8988T (cell line): ENCODE results near the gene SLC5A3.

Experiments
- DNase-seq: peaks from one replicate; pipeline ENCODE4 v3.0.0; 2011

SLC5A3 gene

DNA sequence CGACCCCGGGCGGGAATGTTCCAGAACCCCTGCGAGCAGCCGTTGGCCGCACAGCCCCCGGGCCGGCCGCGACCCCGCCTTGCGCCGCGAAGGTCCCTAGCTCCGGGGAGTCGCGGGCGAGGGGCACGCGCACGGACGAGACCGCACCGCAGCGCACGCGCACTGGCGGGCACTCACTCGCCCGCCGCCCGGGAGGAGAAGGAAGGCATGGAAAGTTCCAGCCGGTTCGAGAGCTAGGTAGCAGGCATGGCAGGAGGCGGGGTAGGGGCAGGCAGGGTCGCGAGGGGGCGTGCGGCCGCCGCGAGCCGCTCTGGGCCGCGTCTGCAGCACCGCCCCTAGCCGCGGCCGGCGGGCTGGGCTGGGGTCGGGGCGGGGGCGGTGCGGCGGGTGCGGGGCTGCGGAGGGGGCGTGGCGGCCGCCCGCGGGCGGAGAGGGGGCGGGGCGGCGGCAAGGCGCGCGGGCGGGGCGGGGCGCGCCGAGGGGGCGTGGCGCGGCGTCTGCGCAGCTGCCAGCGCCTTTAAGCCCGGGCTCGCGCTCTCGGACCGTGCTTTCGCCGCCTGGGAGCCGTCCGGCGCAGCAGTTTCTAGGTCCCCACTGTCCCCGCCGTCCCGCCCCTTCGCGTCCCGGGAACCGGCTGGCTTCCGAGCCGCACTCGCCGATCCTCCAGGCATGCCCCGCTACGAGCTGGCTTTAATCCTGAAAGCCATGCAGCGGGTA, at the start of gene SLC5A3, which contains the start of gene MRPS6:
TSS of gene SLC5A3 (plus strand) at position 547 of the 717 bp plus-strand sequence. CDS start 21,621 bp downstream, outside the sequence.
TSS of gene MRPS6 (plus strand) at position 547 of the 717 bp plus-strand sequence. CDS start at position 670, 123 bp downstream.
- DNase-seq, result peak; percentile 56

DNA sequence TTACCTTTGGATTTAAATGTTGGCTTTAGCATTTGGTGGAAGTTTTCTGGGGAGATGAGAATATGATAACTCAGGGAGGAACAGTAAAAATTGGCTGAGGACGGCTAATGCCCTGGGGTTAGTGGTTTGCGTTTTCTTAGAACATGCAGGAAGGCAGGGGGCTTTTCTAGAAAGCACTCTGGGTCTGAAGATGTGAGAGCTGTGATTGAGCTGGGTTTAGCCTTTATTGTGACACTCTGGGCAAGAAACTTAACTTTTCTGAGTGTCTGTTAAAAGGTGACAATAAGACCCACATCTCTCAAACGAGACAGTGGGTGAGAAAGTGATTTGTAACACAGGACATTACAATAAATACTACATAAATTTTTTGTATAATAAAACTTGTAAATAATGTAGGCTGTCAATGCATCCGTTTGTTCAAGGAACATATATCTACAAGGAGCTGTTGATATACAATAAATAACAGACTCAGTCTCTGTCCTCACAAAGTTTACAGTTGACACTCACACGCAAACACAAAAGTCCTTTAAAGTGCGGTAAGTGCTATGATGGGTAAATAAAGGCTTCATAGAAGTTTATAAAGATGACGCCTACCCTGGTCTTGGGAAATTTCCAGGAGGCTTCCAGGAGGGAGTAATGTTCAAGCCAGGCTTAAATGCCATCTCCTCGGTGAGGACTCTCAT, 49.5 kb upstream of the SLC5A3 start:
- DNase-seq, result no peak

DNA sequence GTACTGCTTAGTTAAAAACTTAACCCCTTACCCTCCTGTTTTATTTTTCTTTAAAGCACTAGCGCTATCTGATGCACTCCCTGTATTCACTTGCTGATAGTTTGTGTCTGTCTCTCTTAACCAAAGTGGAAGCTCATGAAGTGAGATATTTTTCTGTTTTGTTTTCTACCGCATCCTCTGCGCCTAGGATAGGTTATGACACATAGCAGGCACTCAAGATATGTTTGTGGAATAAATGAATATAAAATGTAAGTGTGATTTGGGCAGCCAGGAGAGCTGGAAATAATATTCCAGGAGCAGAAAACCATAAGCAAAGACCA, 49.0 kb upstream of the SLC5A3 start:
- DNase-seq, result no peak

DNA sequence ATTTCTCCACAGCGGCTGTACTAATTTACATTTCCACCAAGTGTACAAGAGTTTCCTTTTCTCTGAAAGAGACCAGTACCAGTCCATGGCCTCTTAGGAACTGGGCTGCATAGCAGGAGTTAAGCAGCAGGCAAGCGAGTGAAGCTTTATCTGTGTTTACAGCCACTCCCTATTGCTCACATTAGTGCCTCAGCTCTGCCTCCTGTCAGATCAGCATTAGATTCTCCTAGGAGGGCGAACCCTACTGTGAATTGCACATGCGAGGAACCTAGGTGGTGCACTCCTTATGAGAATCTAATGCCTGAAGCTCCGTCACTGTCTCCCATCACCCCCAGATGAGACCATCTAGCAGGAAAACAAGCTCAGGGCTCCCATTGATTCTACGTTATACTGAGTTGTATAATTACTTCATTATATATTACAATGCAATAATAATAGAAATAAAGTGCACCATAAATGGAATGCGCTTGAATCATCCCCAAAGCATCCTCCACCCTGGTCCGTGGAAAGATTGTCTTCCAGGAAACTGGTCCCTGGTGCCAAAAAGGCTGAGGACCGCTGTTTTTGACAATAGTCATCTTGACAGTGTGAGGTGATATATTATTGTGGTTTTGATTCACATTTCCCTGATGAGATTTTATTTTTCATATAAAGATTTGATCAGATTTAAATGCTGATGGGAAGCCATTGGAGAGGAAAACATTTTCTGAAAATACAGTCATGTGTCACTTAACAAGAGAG, 45.5 kb upstream of the SLC5A3 start:
- no peak for DNase-seq

DNA sequence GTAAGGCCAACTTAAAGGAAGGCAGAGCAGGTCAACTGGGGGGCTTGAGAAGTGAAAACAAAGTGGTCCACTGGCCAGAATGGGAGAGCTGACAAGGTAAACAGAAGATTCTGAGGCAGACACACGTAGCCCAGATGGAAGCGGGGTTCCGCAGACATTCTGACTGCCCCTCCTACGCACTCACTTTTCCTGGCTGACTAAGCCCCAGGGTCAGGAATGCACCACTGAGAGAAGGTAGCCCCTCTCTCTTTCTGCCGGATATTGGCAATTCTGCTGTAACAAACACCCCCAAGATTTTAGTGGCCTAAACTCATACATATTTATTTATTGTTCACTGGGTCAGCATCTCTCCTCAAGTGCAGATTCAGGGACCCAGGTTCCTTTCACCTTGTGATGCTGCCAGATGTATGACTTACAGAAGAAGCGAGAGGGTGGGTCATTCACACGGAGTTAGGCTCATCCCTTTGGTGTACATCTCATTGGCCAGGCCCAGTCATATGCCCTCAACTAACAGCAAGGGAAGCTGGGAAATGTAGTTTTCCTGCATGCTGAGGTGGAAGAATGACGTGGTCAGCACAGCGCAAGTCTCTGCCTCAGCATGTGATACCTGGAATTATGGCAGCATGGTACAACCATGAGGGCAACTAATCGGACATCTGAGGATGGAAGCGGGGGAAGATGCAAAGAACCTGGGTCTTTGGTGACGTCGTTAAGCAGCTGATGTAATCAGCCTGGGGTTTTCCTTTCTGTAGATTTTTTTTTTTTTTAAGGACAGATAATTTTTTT, 43.4 kb upstream of the SLC5A3 start:
- DNase-seq, result peak; percentile 24

DNA sequence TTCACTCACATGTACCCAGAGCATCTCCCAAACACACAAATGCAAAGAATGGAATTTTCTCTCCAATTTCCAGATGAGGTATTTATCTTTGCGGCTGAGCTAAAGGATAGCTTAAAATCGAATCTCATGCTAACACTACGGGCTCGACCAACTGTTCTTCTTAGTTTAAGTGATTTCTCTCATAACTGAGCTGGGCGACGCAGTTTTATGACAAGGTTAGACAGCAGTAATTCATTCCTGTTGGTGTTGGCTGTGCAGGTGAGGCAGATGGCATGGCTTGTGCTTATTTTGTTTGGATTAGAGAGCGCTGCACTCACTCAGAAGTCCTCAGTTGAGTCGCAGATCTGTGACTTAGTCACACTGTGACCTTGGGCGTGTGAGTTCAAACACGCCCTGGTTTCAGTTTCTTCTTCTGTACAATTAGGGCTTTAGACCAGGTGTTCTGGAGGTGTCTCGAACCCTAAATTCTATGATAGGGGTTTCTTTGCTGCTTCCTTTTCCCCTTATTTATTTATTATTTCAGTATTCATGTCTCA, 41.5 kb upstream of the SLC5A3 start:
- DNase-seq, result no peak

DNA sequence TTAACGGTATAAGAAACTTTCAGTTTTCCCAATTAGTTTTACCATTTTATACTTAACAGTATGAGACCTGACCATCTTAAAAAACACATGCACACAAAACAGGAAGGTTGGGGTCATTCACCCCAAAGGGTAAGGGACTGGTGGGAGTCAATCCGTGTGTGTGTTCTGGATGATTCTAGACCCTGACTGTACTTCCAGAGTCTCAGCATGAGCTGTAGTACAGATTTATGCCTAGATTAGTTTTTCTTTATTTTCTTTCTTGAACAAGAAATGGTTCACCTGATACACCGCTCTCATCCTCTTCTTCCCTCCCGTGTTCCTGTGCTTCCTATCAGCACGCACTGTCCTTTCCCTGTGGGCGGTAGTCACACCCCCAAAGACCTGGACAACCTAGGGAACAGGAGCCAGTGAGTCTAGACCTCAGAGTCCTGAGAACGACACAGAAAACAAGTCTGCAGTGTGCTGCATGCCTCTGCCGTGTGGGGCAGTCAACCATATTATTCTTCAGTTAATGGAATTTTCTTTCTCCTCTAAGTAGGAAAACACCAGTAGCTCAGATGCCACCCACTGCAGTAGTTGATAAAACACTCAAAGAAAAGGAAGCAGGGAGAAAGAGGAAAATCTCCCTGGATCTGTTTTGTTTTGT, 38.9 kb upstream of the SLC5A3 start:
- DNase-seq, result no peak

DNA sequence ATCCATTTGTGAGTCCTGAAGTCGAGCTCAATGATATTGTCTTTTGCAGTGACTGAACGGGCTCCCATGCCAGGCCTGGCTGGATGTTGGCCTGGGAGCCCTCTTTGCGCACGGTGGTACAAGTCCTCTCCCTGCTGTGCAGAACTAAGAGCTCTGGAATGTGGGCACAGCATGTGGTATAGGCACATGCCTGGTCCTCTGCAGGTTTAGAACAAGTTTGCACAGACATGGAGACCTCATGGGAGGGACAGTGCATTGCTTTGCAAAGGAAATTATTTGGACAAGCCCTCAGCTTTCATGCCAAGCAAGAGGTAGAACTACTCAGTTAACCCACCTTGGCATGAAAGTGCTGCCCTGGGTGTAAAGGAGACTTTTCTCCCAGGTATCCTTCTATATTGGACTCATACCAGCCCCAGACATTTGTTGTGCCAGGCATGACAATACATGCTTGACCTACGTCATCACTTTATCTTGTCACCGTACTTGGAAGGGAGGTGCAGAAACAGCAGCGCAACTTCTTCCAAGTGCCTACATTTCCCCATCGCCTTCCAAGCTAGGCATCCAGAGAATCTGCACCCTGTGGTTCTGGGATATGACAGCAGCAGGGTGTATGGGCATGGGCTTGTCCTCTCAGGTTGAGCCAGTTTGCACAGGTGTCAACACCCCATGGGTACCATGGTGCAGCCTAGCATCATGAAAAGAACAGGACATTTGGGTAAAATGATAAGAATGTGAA, 37.6 kb upstream of the SLC5A3 start:
- no peak for DNase-seq

DNA sequence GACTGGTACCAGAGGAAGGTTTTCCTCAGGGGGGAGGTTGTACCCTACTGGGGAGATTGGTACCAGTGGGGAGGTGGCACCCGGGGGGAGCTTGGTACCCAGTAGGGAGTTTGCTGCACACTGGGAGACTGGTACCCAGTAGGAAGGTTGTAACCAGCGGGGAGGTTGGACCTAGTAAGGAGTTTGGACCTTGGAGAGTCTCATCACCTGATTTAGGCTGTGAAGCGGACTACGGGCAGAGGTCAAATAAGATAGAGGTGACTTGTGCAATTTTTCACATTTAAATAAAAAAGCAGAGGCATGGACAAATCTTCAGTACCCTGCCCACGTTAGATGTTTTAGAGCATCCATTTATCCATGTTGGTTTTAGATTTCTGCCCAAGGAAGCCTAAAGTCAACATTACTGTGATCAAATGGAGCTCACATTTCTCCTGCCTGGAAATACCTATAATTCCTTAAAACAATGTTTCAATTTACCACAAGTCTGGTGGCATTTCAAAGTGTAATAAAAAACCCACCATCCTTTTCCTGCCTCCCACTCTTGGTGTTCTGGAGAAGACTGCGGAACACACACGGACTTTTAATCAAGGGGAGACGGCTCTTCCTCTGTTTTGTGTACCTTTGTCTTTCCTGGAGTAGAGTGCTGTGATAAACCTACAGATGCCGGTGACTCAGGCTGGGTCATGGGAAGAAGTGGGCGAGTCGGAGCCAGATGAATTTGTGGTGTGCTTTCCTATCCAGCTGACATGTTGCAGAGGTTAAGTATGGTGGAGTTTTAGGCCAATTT, 36.2 kb upstream of the SLC5A3 start:
- no peak for DNase-seq

DNA sequence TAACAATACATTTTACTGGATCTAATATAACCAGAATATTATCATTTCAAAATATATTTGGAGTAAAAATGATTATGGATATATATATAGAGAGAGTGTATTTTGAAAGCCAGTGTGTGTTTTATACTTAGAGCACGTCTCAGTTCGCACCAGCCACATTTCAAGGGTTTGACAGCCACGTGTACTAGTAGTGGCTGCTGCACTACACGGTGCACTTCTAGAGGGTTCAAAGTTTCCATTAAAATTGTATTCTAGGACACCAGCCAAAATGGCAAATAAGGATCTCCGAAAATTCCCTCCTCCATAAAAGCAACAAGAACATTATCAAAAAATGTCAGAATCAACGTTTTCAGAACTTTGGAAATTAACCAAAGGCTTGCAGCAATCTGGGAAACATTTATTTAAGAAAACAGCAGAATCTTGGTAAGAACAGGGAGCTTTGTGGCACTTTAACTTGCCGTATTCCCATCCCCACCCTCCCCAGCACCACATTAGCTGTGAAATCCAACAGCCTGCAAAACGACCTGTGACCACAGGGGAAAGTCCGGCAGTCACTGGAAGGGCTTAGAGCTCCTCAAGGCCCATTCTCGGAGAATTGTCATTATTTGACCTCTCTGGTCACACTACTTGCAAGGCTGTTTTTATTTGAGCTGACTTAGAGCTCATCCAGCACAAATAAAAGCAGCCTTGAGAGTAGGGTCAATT, 33.5 kb upstream of the SLC5A3 start:
- no peak for DNase-seq

DNA sequence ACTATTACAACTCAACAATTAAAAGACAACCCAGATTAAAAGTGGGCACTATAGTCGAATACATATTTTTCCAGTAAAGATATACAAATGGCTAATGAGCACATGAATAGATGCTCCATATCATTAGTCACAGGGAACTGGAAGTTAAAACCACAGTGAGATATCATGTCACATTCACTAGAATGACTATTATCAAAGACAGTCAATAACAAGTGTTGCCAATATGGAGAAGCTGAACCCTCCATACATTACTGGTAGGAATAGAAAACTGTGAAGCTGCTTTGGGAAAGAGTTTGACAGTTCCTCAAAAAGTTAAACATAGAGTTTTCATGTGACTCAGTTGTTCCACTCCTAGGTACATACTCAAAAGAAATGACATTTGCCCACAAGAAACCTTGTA, 30.6 kb upstream of the SLC5A3 start:
- no peak for DNase-seq

DNA sequence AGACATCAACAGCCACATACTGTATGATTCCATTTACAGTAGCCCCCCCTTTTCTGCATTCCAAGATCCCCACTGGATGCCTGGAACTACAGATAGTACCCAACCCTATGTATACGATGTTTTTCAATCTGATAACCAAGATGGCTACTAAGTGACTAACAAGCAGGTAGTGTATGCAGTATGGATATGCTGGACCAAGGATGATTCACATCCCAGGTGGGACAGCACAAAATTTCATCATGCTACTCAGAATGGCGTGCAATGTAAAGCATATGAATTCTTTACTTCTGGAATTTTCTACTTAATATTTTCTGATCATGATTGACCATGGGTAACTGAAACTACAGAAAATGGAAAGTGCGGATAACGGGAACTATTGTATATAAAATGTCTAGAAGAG, 30.0 kb upstream of the SLC5A3 start:
- no peak for DNase-seq

DNA sequence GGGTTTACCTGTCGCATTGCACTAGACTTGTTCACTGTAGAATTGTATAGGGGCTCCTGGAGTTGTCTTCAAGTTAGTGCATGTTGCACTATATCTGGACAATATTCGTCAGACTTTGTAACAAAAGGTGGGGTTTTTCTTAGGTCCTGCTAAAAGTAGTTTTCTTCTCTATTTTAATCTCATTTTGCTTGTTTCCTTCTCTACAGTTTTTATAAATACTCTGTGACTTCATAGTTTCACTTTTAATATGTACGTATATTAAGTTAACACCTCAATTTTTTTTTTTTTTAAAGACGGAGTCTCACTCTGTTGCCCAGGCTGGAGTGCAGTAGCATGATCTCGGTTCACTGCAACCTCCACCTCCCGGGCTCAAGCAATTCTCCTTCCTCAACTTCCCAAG, 26.5 kb upstream of the SLC5A3 start:
- DNase-seq, result no peak

DNA sequence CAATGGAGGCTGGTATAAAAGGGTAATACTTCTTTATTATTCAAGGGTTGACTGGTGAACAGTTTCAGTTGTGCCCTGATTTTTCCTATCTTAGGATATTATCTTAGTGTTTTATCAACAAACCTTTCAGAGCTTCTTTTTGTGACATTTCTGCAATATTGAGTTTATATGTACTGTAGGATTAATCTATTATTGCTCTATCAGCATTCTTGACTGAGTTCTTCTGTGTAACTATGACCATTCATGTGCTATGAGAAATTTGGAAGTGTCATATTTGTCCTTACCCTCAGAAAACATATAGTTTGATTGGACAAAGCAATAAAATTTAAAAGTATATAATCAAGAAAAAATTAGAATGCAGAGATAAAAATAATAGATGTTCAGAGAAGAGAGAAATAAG, 25.5 kb upstream of the SLC5A3 start:
- DNase-seq, result no peak

DNA sequence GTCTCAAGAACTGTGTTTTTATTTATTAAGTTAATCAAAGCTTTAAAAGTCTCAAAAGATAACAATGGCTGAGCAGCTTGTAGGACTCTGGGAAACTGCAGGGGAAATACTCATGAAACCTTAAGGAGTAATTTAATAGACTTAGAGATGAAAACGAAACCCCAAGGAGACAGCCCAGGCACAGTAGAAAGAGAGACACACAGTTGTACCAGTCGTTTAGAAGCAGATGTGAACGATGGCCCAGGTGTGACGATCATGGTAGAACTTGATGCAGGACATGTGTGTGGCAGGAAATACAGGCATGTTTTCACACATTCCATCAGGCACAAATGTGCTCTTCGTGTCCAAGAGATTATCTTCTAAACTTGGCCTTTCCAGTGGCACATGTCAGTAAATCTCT, 21.2 kb upstream of the SLC5A3 start:
- DNase-seq, result no peak

DNA sequence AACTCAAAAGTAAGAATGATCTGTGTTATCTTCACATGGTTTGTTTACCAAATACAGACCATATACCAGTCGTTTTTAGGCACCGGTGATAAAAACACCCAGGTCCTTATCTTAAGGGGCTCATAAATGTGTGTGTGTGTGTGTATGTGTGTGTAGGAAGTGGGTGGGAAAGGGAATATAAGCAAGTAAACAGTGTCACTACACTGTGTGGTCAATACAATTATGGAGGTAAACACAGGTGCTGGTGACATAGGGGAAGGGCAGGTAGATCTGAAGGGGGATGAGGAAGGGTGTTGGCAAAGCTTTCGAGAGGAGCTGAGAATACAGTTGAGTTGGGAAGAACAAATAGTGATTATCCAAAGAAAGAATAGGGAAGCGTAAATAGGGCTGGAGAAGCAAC, 19.1 kb upstream of the SLC5A3 start:
- DNase-seq, result no peak

DNA sequence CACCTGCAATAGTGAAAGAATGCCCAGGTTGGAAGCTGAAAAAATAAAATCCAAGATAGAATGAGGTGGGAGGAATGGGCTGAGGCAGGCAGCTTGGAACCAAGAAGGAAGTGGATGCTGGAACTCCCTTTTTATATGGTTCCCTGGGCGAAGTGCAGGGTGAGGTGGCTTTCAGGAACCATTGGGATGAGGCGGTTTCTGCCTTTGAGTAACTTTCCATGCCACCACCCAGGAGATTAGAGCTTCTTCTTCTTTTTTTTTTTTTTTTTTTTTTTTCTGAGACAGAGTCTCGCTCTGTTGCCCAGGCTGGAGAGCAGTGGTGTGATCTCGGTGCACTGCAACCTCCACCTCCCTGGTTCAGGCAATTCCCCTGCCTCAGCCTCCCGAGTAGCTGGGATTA, 17.8 kb upstream of the SLC5A3 start:
- no peak for DNase-seq

DNA sequence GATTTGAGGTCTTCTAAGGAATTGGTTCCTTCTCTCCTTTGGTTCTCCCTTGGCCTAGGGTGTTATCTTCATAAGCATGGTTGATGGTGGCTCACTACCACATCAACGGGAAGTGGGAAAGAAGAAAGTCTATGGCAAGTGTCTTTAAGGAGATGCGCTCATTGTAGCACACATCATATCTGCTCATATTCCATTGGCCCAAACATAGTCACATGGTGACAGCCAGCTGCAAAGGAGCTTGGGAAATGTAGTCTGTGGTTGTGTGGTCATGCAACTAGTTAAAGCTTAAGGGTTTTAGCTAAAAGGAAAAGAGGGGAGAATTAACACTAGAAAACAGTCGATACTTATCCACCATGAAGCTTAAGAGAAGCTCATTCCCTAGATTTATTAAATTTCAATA, 11.4 kb upstream of the SLC5A3 start:
- DNase-seq, result no peak

DNA sequence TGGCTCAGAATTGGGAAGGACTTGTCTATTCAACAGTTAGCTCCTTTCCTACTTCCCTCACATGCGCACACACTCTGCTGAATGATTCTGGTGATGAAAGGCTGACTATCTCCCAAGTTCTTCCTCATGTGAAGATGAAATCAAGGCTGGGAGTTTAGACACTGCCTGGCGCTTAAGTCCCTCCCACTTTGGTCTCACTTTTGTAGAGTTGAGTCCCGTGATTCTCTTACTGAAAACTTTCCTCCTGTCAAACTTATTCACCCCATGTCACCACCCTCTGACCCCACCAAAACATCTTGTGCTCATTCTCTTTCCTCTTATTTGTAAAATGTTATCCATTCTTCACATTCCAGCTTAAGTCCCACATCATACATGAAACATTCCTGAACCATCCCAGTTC, 8.4 kb upstream of the SLC5A3 start:
- DNase-seq, result no peak

DNA sequence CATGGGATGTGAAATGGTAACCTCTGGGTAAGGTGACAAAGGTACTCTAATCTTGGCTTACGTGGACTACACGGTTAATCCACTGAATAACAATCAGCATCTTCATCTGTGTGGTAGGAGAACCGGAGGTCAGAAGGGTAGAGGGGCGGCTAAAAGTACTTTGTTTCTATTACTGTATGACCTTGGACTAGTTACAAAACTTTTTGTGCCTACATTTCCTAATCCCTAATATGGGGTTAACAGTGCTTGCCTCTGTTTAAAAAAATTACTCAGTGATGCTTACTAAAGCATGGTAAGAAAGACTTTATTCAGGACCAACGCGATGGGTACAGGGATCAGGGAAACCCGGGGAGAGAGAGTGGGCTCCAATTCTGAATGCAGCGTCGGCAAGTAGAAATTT, 1.7 kb upstream of the SLC5A3 start:
- no peak for DNase-seq
